Esophagus muscularis mucosa (tissue), 4 donors: ENCODE data around the gene MAGIX.

ENCODE experiments used
- EP300 ChIP-seq: sonication (generic); formaldehyde crosslinking; IDR thresholded peaks from one replicate; pipeline ENCODE4 v1.6.1; 2017; ENCODE audit warnings: antibody characterized with exemption
- POLR2A ChIP-seq: fragments of 450-650 bp; IDR thresholded peaks from one replicate; pipeline ENCODE4 v1.6.1; 2017; ENCODE audit warnings: antibody characterized with exemption, moderate library complexity, mild to moderate bottlenecking, low read depth
- POLR2AphosphoS5 ChIP-seq, 2 donors: sonication (generic); formaldehyde crosslinking; IDR thresholded peaks; one replicate each; pipeline ENCODE4 v1.6.1; 2017; ENCODE audit warnings: antibody characterized with exemption in 2 of 2
- TF ChIP-seq, protein P1 (sequence below), 3 experiments: fragments of 200-600 bp in 2 of 3; fragments of 450-650 bp in 1 of 3; sonication (generic) in 2 of 3; IDR thresholded peaks; one replicate each; pipeline ENCODE4 v1.5.1; 2017 to 2019; ENCODE audit warnings: antibody characterized with exemption in 3 of 3, mild to moderate bottlenecking in 2 of 3, moderate library complexity in 1 of 3

DNA sequence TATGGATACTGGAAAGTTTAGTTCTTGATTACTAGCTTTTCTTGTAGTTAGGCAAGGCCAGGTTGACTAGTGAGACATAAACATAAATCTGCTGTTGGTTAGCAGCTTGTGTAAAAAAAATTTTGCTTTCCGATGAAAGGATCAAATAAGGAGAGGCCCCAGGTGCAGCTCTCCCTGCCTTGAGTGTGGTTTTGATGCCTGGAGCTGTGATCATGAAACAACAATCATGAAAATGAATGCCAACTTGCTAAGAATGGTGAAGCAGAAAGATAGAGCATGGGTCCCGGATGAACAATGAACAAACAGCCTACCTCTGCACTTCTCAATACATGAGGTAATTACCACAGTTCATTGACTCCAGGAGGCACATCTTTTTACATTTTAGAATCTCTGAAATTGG is 51.9 kb downstream of the MAGIX start:
- TF ChIP-seq EP300 (no peak), POLR2A (no peak), POLR2AphosphoS5 (IDR thresholded peaks at IDR 0.05) (no peak)
- TF ChIP-seq, protein P1, sequence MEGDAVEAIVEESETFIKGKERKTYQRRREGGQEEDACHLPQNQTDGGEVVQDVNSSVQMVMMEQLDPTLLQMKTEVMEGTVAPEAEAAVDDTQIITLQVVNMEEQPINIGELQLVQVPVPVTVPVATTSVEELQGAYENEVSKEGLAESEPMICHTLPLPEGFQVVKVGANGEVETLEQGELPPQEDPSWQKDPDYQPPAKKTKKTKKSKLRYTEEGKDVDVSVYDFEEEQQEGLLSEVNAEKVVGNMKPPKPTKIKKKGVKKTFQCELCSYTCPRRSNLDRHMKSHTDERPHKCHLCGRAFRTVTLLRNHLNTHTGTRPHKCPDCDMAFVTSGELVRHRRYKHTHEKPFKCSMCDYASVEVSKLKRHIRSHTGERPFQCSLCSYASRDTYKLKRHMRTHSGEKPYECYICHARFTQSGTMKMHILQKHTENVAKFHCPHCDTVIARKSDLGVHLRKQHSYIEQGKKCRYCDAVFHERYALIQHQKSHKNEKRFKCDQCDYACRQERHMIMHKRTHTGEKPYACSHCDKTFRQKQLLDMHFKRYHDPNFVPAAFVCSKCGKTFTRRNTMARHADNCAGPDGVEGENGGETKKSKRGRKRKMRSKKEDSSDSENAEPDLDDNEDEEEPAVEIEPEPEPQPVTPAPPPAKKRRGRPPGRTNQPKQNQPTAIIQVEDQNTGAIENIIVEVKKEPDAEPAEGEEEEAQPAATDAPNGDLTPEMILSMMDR (IDR thresholded peaks at IDR 0.05) = no peak
